GM12891 (cell line): ENCODE results near the gene GTPBP3. TPM values are rescaled to one million over a fixed set of nuclear protein-coding genes. Genes with fewer than 3 reads are reported as not detected.
A peak's percentile ranks its signal among the peaks of the same experiment; 100 is the strongest.
"Not testable (repeated sequence)": the region's sequence is repeated elsewhere in the genome, so short reads cannot be mapped to it uniquely, and the experiment has no call there.

Source experiments
- DNase-seq: peaks from one replicate; pipeline ENCODE4 v3.0.0; 2011; ENCODE audit warnings: low spot score; ENCODE audit not compliant: insufficient read length
- FAIRE-seq: peaks from 2 replicates; lab custom pipeline; 2011; peaks lifted over from hg19 to GRCh38; lab: Jason Lieb, UNC
- PAX5 ChIP-seq: IDR thresholded peaks from 2 replicates; pipeline ENCODE4 v1.6.1; 2011; ENCODE audit warnings: low read length, moderate library complexity, mild to moderate bottlenecking; ENCODE audit not compliant: insufficient read depth, severe bottlenecking
- POLR2A ChIP-seq: IDR thresholded peaks from 2 replicates; pipeline ENCODE4 v1.6.1; 2011; ENCODE audit warnings: low read depth, low read length, control low read depth
- POLR2AphosphoS5 ChIP-seq: IDR thresholded peaks from 2 replicates; pipeline ENCODE4 v1.6.1; 2011; ENCODE audit warnings: low read depth, low read length, control low read depth
- POU2F2 ChIP-seq: IDR thresholded peaks from 2 replicates; pipeline ENCODE4 v1.6.1; 2011; ENCODE audit warnings: low read depth, mild to moderate bottlenecking, control low read depth, low read length, moderate library complexity
- SPI1 ChIP-seq: IDR thresholded peaks from 2 replicates; pipeline ENCODE4 v1.6.1; 2011; ENCODE audit warnings: low read depth, low read length, control low read depth
- TAF1 ChIP-seq: IDR thresholded peaks from 2 replicates; pipeline ENCODE4 v1.6.1; 2011; ENCODE audit warnings: low read depth, low read length, control low read depth
- polyA plus RNA-seq: library from polyadenylated mRNA; unstranded; fragments of >200 nt; gene quantifications from one replicate; pipeline ENCODE4 v1.2.1, GENCODE V29; 2012; ENCODE audit warnings: low read depth, missing spikeins, inconsistent platforms; ENCODE audit not compliant: missing spikeins

The GTPBP3 gene
- polyA plus RNA-seq: 11.2 TPM

GRCh38 chr19:17336872-17337674, at the start of gene GTPBP3:
GTPBP3 (plus strand) TSS chr19:17337553; CDS start chr19:17337612, 59 bp downstream.
- TF ChIP-seq POLR2AphosphoS5 (peak; percentile 76), POU2F2 (peak; percentile 66; the same call in 1 of the 2 replicates), TAF1 (peak; percentile 18; the same call in 1 of the 2 replicates), POLR2A (peak; percentile 62; the same call in 1 of the 2 replicates), PAX5 (no peak), SPI1 (peak; percentile 41; the same call in 1 of the 2 replicates)
- FAIRE-seq (peak; percentile 100), DNase-seq (peak; percentile 93)

GRCh38 chr19:17289489-17289888, 47.9 kb upstream of the GTPBP3 start:
- peak; percentile 41 for FAIRE-seq
- TF ChIP-seq POU2F2 (no peak), SPI1 (no peak), PAX5 (no peak), POLR2A (no peak), POLR2AphosphoS5 (no peak), TAF1 (no peak)
- peak; percentile 77 for DNase-seq

- FAIRE-seq: peak; percentile 96
- TF ChIP-seq PAX5 (no peak), POLR2AphosphoS5 (no peak), POU2F2 (peak; percentile 54; the same call in 1 of the 2 replicates)
- DNase-seq: peak; percentile 98
Measured at GRCh38 chr19:17292301-17293074, 44.9 kb upstream of the GTPBP3 start.

DNA sequence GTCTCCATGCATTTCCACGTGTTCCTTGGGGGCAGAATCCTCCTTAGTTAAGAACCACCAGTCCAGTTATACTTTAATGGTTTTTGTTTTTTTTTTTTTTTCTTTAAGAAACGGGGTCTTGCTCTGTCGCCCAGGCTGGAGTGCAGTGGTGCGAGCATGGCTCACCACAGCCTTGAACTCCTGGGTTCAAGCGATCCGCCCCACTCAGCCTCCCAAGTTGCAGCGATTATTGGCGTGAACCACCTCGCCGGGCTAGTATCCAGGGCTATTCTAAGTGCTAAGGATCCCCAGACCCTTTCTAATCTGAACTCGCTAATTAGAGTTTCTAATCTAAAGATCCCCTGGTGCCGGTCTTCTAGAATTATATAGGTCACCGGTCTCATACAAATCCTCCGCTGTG, 43.7 kb upstream of the GTPBP3 start:
- no peak for TF ChIP-seq POLR2A
- TF ChIP-seq POLR2AphosphoS5: no peak
- no peak for TF ChIP-seq PAX5
- TF ChIP-seq TAF1: no peak
- no peak for TF ChIP-seq SPI1
- no peak for TF ChIP-seq POU2F2
- FAIRE-seq (no peak), DNase-seq (no peak)

GRCh38 chr19:17294051-17294891, 43.1 kb upstream of the GTPBP3 start:
- no peak for TF ChIP-seq POLR2A
- TF ChIP-seq POU2F2: no peak
- no peak for TF ChIP-seq SPI1
- TF ChIP-seq POLR2AphosphoS5: no peak
- no peak for TF ChIP-seq TAF1
- TF ChIP-seq PAX5: no peak
- DNase-seq (peak; percentile 62), FAIRE-seq (peak; percentile 56)

DNA sequence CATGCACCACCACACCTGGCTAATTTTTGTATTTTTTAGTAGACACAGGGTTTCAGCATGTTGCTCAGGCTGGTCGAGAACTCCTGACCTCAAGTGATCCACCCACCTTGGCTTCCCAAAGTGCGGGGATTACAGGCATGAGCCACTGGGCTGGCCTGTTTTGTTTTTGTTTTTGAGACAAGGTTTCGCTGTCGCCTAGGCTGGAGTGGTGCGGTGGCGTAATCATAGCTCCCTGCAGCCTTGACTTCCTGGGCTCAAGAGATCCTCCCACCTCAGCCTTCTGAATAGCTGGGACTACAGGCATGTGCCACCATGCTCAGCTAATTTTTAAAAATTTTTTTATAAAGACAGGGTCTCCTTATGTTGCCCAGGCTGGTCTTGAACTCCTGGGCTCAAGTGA, 41.8 kb upstream of the GTPBP3 start:
- FAIRE-seq, DNase-seq: not testable (repeated sequence)

DNA sequence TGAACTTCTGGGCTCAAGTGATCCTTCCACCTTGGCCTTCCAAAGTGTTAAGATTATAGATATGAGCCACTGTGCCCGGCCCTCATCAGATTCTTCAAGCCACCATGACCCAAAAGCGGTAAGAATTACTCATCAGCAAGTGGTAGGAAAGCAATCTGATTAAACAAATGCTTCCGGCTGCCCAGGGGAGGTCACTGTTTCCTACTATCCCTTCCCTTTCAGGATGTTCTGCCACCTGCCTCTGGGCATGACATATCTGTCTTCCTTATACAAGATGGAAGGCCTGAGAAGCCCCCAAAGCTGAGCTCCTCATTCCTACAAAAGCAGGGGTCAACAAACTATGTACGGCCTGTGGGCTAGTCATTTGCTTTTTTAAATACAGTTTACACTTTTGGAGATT, 41.1 kb upstream of the GTPBP3 start:
- no peak for DNase-seq
- FAIRE-seq: no peak
- TF ChIP-seq POLR2A (no peak), POU2F2 (no peak), TAF1 (no peak), SPI1 (no peak), PAX5 (no peak), POLR2AphosphoS5 (no peak)

- DNase-seq (no peak), FAIRE-seq (no peak)
- TF ChIP-seq POLR2A: no peak
- TF ChIP-seq TAF1: no peak
- TF ChIP-seq POLR2AphosphoS5: no peak
- no peak for TF ChIP-seq POU2F2
- no peak for TF ChIP-seq PAX5
- TF ChIP-seq SPI1: no peak
Measured at GRCh38 chr19:17296976-17297375, 40.4 kb upstream of the GTPBP3 start.

DNA sequence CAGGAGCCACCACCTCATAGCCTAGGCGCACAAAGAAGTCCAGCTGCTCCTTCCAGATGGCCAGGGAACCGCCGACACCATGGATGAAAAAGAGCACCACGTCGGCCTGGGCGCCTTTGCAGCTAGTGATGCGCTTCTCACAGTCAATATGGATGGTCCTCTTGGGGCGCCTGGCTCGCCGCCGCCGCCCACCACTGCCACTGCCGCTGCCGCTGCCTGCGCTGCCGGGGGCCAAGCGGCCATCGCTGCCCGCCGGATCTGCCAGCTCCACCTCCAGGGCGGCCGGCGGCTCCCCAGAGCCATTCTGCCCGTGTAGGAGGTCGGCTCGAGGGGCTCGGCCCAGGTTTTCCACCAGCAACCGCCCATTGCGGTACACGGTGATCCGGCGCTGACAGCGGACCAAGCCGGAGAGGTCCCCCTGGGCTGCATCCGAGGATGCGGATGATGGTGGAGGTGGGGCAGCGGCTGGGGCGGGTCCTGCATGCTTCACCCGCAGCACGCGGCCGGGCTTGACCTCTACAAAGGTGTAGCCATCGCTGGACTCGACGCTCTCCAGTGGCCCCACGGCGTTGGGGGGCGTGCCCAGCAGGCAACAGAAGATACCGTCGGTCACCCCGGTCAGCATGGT, 36.2 kb upstream of the GTPBP3 start:
- TF ChIP-seq POLR2A (no peak), SPI1 (no peak), POU2F2 (no peak), PAX5 (no peak), POLR2AphosphoS5 (no peak), TAF1 (no peak)
- no peak for FAIRE-seq
- DNase-seq: no peak
